ENCODE data around the gene COLEC11. TPM values are rescaled to one million over a fixed set of nuclear protein-coding genes. Genes with fewer than 3 reads are reported as not detected.

Gene COLEC11
- polyA plus RNA-seq (2011; rRNA removed) (0.79 and 0.97 TPM in 2 replicates), polyA plus RNA-seq (2017; fragmentation: RNase III; extraction: RNeasy Plus Mini Kit Qiagen cat#74134 plus additional on column Dnase treatment) (0.24 to 0.51 TPM (median 0.30 TPM) in 3 replicates), polyA minus RNA-seq (2011; rRNA and poly(A)+ RNA removed) (0.39 and 0.45 TPM in 2 replicates)
- 0.87 and 0.98 TPM in 2 replicates for polyA plus RNA-seq (2012; cell fraction: cytosol; rRNA removed)
- polyA plus RNA-seq (2012; cell fraction: nucleus; rRNA removed), result 1.8 and 2.0 TPM in 2 replicates

DNA sequence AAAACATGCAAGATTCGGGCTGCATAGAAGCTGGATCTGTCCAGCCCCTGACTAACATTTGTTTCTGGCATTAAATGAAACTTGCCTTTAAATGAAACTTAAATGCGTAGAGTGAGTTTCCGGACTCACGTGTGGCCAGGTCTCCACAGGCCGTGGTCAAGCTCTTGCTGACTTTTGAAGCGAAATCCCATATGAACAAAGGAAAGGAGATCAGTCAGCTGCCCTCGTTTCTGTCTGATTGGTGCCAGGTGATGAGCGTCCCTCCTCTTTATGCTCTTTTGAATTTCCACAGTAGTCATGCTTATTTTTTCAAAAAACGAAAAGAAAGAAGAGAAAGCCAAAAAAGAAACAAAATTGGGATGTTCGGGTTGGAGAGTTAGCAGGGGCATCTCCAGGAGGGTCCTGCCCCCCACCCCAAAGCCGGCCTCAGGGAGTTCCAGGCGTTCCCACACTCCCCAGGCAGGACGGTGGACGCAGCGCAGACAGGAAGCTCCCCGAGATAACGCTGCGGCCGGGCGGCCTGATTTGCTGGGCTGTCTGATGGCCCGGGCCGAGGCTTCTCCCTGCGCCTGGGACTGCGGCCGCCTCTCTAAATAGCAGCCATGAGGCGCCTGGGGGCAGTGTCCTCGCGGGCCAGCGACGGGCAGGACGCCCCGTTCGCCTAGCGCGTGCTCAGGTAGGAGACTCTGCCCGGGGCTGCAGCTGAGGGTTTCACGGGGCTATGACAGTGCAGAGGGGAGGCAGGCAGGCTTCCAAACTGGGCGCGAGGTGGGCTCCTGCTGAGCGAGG, at the start of gene COLEC11:
TSS of gene COLEC11 (plus strand) at position 620 of the 789 bp plus-strand sequence. CDS start 9,229 bp downstream, outside the sequence.
- FAIRE-seq, result no peak
- 83% methylated on average over 35 of the region's 40 CpGs for WGBS (ENCODE audit: missing lambda C conversion rate)
- no peak for DNase-seq (ENCODE audit: low read depth in 1 of 2, low spot score in 1 of 2)
- no peak for ATAC-seq
- Histone ChIP-seq H3K4me3 (no peak within 1 kb of the TSS), H3K9me3 (no peaks in the 10 kb centered on the region), H3K4me2 (no peak within 1 kb of the TSS), H3K27ac (no peak within 1 kb of the TSS), H3K4me1 (no peaks in the 10 kb centered on the region)
- ChIA-PET CTCF (interaction anchor here (3.0 kb wide), 1 partner anchor 11 kb away, joined by 9 read pairs; no protein-coding TSS in a partner anchor), POLR2A (no interaction called here)
- TF ChIP-seq PHF8 (IDR thresholded peaks at IDR 0.05; ENCODE audit: borderline replicate concordance, low read depth) (no peak), SREBF2 (IDR thresholded peaks at IDR 0.05) (no peak), ESRRA (IDR thresholded peaks at IDR 0.05; ENCODE audit: borderline replicate concordance, low read length) (no peak), FOXS1 (CRISPR knock-in tag; IDR thresholded peaks at IDR 0.05) (no peak), MAFK (IDR thresholded peaks at IDR 0.05; ENCODE audit: partially characterized antibody) (no peak), POLR2AphosphoS2 (conservative IDR thresholded peaks at IDR 0.05; ENCODE audit: low read length) (no peak), FOSL2 (IDR thresholded peaks at IDR 0.05) (no peak), FOSL2 (CRISPR knock-in tag; IDR thresholded peaks at IDR 0.05) (no peak), ZSCAN20 (CRISPR knock-in tag; IDR thresholded peaks at IDR 0.05) (no peak), HOXB13 (CRISPR knock-in tag; IDR thresholded peaks at IDR 0.05; ENCODE audit: low read depth) (no peak), EHMT2 (IDR thresholded peaks at IDR 0.05; ENCODE audit: low read depth) (no peak)
- TF ChIP-seq, protein P1, sequence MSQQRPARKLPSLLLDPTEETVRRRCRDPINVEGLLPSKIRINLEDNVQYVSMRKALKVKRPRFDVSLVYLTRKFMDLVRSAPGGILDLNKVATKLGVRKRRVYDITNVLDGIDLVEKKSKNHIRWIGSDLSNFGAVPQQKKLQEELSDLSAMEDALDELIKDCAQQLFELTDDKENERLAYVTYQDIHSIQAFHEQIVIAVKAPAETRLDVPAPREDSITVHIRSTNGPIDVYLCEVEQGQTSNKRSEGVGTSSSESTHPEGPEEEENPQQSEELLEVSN (IDR thresholded peaks at IDR 0.05; ENCODE audit: borderline replicate concordance, low read depth), result no peak
- TF ChIP-seq, protein P2, sequence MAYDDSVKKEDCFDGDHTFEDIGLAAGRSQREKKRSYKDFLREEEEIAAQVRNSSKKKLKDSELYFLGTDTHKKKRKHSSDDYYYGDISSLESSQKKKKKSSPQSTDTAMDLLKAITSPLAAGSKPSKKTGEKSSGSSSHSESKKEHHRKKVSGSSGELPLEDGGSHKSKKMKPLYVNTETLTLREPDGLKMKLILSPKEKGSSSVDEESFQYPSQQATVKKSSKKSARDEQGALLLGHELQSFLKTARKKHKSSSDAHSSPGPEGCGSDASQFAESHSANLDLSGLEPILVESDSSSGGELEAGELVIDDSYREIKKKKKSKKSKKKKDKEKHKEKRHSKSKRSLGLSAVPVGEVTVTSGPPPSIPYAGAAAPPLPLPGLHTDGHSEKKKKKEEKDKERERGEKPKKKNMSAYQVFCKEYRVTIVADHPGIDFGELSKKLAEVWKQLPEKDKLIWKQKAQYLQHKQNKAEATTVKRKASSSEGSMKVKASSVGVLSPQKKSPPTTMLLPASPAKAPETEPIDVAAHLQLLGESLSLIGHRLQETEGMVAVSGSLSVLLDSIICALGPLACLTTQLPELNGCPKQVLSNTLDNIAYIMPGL (CRISPR knock-in tag; IDR thresholded peaks at IDR 0.05; ENCODE audit: borderline replicate concordance), result no peak

DNA sequence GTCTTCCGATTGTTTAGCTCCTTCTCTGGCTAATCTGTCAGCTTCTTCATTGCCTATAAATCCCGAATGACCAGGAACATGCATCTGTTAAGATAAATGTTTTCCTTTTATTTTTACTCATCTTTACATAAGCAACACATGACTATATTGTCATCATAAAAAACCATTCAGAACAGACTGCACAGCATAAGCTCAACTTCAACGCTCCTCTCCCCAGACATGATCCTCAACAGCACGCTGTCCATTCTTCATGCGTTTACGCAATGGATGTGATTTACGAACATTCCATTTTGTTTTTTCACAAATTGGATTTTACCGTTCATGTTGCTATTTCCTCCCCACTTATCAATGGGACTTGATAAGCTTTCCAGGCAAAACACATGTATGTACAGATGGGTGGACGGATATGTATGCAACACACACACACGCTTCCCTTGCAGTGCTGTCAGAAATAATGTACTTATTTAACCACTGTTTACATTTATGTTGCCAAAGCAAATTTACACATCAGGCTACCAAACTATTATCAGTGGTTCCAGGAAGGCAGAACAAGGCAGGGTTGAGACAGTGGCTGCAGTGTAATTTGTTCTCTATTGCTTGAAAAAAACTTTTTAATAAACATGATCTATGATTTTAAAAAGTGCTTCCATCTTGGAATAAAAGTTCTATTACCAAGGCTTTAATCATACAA, 49.0 kb upstream of the COLEC11 start:
- Histone ChIP-seq H3K4me1 (no peaks in the 10 kb centered on the region), H3K4me3 (no peak overlapping the region), H3K4me2 (no peak overlapping the region), H3K9me3 (no peaks in the 10 kb centered on the region), H3K27ac (no peak overlapping the region)
- DNase-seq (ENCODE audit: low read depth in 1 of 2, low spot score in 1 of 2) (no peak), ATAC-seq (no peak), FAIRE-seq (no peak)
- TF ChIP-seq PHF8 (IDR thresholded peaks at IDR 0.05; ENCODE audit: borderline replicate concordance, low read depth), result no peak
- TF ChIP-seq, protein P2 (CRISPR knock-in tag; IDR thresholded peaks at IDR 0.05; ENCODE audit: borderline replicate concordance), result no peak
- no peak for TF ChIP-seq EP300 (IDR thresholded peaks at IDR 0.05)
- no peak for TF ChIP-seq EHMT2 (IDR thresholded peaks at IDR 0.05; ENCODE audit: low read depth)
- TF ChIP-seq, protein P3, sequence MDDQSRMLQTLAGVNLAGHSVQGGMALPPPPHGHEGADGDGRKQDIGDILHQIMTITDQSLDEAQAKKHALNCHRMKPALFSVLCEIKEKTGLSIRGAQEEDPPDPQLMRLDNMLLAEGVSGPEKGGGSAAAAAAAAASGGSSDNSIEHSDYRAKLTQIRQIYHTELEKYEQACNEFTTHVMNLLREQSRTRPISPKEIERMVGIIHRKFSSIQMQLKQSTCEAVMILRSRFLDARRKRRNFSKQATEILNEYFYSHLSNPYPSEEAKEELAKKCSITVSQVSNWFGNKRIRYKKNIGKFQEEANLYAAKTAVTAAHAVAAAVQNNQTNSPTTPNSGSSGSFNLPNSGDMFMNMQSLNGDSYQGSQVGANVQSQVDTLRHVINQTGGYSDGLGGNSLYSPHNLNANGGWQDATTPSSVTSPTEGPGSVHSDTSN (IDR thresholded peaks at IDR 0.05), result no peak
- no peak for TF ChIP-seq KDM1A (IDR thresholded peaks at IDR 0.05; ENCODE audit: low read depth)
- TF ChIP-seq RNF2 (IDR thresholded peaks at IDR 0.05; ENCODE audit: borderline replicate concordance, low read depth), result no peak
- TF ChIP-seq MAZ (IDR thresholded peaks at IDR 0.05; ENCODE audit: borderline replicate concordance, low read depth, low read length), result no peak
- no peak for TF ChIP-seq EHF (CRISPR knock-in tag; IDR thresholded peaks at IDR 0.05)
- no peak for TF ChIP-seq JUN (IDR thresholded peaks at IDR 0.05)
- TF ChIP-seq HOXB5 (CRISPR knock-in tag; IDR thresholded peaks at IDR 0.05), result no peak
- TF ChIP-seq MAFK (IDR thresholded peaks at IDR 0.05; ENCODE audit: partially characterized antibody), result no peak
- TF ChIP-seq RFX5 (IDR thresholded peaks at IDR 0.05), result no peak
- TF ChIP-seq RCOR1 (IDR thresholded peaks at IDR 0.05; ENCODE audit: low read depth, low read length), result no peak
- no peak for TF ChIP-seq ZNF302 (CRISPR knock-in tag; IDR thresholded peaks at IDR 0.05)
- TF ChIP-seq, protein P4, sequence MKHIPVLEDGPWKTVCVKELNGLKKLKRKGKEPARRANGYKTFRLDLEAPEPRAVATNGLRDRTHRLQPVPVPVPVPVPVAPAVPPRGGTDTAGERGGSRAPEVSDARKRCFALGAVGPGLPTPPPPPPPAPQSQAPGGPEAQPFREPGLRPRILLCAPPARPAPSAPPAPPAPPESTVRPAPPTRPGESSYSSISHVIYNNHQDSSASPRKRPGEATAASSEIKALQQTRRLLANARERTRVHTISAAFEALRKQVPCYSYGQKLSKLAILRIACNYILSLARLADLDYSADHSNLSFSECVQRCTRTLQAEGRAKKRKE (CRISPR knock-in tag; IDR thresholded peaks at IDR 0.05; ENCODE audit: low read depth), result no peak
- no peak for TF ChIP-seq NPAS2 (CRISPR knock-in tag; IDR thresholded peaks at IDR 0.05; ENCODE audit: borderline replicate concordance)
- no peak for TF ChIP-seq BHLHE40 (IDR thresholded peaks at IDR 0.05; ENCODE audit: low read depth, low read length)
- no peak for TF ChIP-seq FOSL2 (IDR thresholded peaks at IDR 0.05)
- TF ChIP-seq FOSL2 (CRISPR knock-in tag; IDR thresholded peaks at IDR 0.05), result no peak
- ChIA-PET CTCF (interaction anchor here (0.7 to 1.3 kb wide), 3 partner anchors 8 to 122 kb away, joined by 3 read pairs; no protein-coding TSS in a partner anchor), POLR2A (interaction anchor here (0.7 to 1.6 kb wide), 2 partner anchors 12 kb away, joined by 5 to 7 read pairs; partner anchors contain the start of gene RNASEH1)
- WGBS (ENCODE audit: missing lambda C conversion rate), result 92% methylated on average over 10 of the region's 10 CpGs
